Measurements from ENCODE around the gene CABLES1. TPM values are rescaled to one million over a fixed set of nuclear protein-coding genes. Genes with fewer than 3 reads are reported as not detected.

Gene CABLES1
- total RNA-seq, 1 donor from 2014 or later, result 69.3 TPM

- no peak for DNase-seq (ENCODE audit: extremely low read depth, low read depth, low spot score)
Measured at GRCh38 chr18:23189768-23190661, 54.7 kb downstream of the CABLES1 start.

GRCh38 chr18:23191232-23191631, 55.9 kb downstream of the CABLES1 start:
- no peak for DNase-seq (ENCODE audit: extremely low read depth, low read depth, low spot score)

DNA sequence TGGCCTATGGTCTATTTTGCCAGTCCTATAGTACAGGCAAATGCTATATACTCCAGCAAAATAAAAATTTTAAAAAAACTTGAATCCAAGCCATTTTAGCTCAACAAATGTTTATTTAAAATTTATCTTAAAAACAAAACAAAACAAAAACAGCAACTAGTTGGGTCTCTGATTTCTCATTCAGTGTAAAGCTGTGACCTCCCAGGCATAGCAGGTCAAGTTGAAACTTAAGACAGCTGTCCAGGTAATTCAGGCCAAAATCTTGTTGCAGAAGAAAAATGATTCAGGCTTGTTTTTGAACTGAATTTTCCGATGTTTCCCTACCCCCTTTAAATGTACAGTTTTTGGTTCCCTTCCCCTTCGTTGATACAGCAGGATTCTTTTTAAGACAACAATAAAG, 58.5 kb downstream of the CABLES1 start:
- DNase-seq (ENCODE audit: extremely low read depth, low read depth, low spot score), result no peak

GRCh38 chr18:23194155-23194996, 59.1 kb downstream of the CABLES1 start:
- no peak for DNase-seq (ENCODE audit: extremely low read depth, low read depth, low spot score)

DNA sequence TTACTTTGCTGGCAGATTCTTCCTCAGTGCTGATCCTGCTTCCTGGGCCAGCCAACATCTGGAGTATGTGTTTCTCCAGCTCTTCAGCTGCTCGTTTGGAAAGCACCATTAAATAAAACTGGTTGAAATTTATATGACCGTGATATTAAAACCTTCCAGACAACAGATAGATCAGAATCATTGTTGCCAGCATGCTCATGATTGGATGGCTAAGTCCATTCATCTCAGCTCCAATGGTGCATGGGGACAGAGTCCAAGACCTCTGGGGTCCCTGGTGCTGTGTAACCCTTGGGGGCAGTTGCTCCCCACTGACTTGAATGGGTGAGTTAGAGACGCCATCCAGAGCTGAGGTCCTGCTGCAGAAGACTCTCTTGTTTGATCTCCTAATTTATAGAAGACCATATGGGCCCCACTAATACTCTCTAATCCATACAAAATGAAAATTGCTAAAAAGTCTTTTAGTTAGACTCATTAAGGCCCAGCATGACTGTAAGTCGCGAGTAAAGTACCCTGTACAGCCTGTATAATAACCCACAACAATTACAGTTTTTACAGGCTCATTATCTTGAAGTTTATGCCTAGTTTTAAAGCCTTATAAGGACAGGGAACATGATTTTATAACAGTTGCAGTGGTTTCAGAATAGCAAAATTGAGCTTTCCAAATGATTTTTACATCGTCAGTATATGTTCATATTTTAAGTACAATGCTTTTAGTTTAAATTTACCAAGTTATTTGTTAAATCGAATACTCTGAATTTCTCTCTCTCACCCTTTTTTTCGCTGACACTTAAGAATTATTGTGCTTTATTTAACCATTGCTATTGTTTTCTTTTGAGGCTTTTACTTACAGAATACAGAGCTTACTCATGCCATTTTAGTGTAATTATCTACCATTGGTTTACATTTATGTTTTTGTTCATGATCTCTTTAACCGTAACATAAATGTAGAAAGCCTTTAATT, 60.0 kb downstream of the CABLES1 start:
- DNase-seq (ENCODE audit: extremely low read depth, low read depth, low spot score), result no peak

GRCh38 chr18:23196119-23197007, 61.1 kb downstream of the CABLES1 start:
- DNase-seq (ENCODE audit: extremely low read depth, low read depth, low spot score), result no peak

DNA sequence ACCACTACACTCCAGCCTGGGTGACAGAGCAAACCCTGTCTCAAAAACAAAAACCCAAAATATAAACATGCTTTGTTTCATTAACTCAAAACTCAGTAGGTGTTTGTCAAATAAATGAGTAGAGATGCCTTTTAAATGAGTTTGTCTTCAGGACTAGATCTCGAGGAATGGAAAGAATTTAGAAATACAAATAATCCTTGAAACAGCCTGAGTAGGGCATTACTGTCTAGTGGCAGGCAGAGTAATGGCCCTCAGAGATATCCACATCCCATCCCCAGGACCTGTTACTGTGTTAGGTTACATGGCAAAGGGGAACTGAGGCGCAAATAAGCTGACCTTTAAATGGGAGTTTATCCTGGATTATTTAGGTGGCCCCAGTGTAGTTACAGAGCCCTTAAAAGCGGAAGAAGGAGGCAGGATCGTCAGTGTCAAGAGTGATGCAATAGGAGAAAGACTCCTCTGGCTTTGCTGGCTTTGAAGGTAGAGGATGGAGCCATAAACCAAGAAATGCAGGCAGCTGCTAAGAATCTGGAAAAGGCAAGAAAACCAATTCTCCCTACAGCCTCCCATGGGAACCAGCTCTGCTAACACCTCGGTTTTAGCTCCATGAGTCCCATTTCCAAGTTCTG, 63.0 kb downstream of the CABLES1 start:
- no peak for DNase-seq (ENCODE audit: extremely low read depth, low read depth, low spot score)

GRCh38 chr18:23200756-23201155, 65.5 kb downstream of the CABLES1 start:
- DNase-seq (ENCODE audit: extremely low read depth, low read depth, low spot score), result no peak

- no peak for DNase-seq (ENCODE audit: extremely low read depth, low read depth, low spot score)
Measured at GRCh38 chr18:23201741-23202140, 66.5 kb downstream of the CABLES1 start.

- DNase-seq (ENCODE audit: extremely low read depth, low read depth, low spot score), result no peak
Measured at GRCh38 chr18:23203891-23204432, 68.7 kb downstream of the CABLES1 start.

- DNase-seq (ENCODE audit: extremely low read depth, low read depth, low spot score), result no peak
Measured at GRCh38 chr18:23204589-23205235, 69.4 kb downstream of the CABLES1 start.

DNA sequence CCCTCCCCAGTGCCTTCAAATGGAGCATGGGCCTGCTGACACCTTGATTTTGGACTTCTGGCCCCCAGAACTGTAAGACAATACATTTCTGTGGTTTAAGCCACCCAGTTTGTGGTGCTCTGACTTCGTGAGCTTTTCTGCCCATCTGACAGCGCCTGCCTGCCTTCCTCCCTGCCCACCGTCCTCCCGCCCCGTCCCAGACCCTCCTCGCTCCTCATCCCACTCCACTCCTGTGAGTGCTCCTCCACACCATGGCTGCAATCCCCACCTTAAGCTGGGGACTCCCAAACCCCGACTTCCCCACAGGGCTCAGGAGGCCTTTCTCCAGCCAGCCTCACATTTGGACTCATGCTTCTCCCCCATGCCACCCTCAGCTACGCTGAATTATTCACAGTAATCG, 70.7 kb downstream of the CABLES1 start:
- no peak for DNase-seq (ENCODE audit: extremely low read depth, low read depth, low spot score)

GRCh38 chr18:23207191-23207955, 72.1 kb downstream of the CABLES1 start:
- no peak for DNase-seq (ENCODE audit: extremely low read depth, low read depth, low spot score)

- DNase-seq (ENCODE audit: extremely low read depth, low read depth, low spot score), result no peak
Measured at GRCh38 chr18:23207994-23208393, 72.7 kb downstream of the CABLES1 start.

- no peak for DNase-seq (ENCODE audit: extremely low read depth, low read depth, low spot score)
Measured at GRCh38 chr18:23208600-23208999, 73.3 kb downstream of the CABLES1 start.

DNA sequence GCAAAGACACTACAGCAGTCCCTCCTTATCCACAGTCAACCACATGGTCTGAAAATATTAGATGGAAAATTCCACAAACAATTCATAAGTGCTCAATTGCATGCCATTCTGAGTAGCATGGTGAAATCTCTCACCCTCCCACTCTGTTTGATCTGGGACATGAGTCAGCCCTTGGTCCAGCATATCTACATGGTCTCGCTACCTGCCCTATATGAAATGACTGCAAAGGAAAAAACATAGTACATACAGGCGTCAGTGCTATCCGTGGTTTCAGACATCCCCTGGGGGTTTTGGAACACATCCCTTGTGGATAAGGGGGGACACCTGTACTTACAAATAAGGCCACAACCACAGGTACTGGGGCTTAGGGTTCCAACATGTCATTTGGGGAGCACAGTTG, 73.7 kb downstream of the CABLES1 start:
- no peak for DNase-seq (ENCODE audit: extremely low read depth, low read depth, low spot score)

GRCh38 chr18:23209796-23210195, 74.5 kb downstream of the CABLES1 start:
- DNase-seq (ENCODE audit: extremely low read depth, low read depth, low spot score), result no peak

- no peak for DNase-seq (ENCODE audit: extremely low read depth, low read depth, low spot score)
Measured at GRCh38 chr18:23210526-23210925, 75.2 kb downstream of the CABLES1 start.

Data from glomerular endothelial cell (primary cell).